DOHH2 (cell line): ENCODE data around the gene SPZ1.

Experiments
- H3F3A ChIP-seq: fragments of 200-600 bp; sonication (generic), shearing (Covaris generic); 2 replicates; pipeline ENCODE4 v1.6.0; 2016; ENCODE audit warnings: antibody characterized with exemption, mild to moderate bottlenecking; ENCODE audit not compliant: control insufficient read depth, insufficient read depth
- H3K27ac ChIP-seq: fragments of 200-600 bp; sonication (generic); 2 replicates; pipeline ENCODE4 v1.5.1; 2014; ENCODE audit warnings: low read depth, mild to moderate bottlenecking, low read length, moderate library complexity
- H3K27me3 ChIP-seq: fragments of 200-600 bp; sonication (generic); 2 replicates; pipeline ENCODE4 v1.6.1; 2014; ENCODE audit warnings: mild to moderate bottlenecking, low read length, mixed read lengths; ENCODE audit not compliant: control insufficient read depth
- H3K36me3 ChIP-seq: fragments of 200-600 bp; sonication (generic); 2 replicates; pipeline ENCODE4 v1.6.1; 2014; ENCODE audit warnings: mild to moderate bottlenecking, low read length, moderate library complexity, mixed read lengths; ENCODE audit not compliant: control insufficient read depth
- H3K4me1 ChIP-seq: fragments of 200-600 bp; sonication (generic); 2 replicates; pipeline ENCODE4 v1.6.1; 2014; ENCODE audit warnings: mild to moderate bottlenecking, low read length, mixed read lengths; ENCODE audit not compliant: control insufficient read depth
- H3K4me2 ChIP-seq: fragments of 200-600 bp; sonication (generic); 2 replicates; pipeline ENCODE4 v1.6.0; 2014; ENCODE audit warnings: mild to moderate bottlenecking, low read length, moderate library complexity
- H3K4me3 ChIP-seq: fragments of 200-600 bp; sonication (generic); 2 replicates; pipeline ENCODE4 v1.5.1; 2014; ENCODE audit warnings: mild to moderate bottlenecking, low read length, mixed read lengths
- H3K79me2 ChIP-seq: fragments of 200-600 bp; sonication (generic); 2 replicates; pipeline ENCODE4 v1.6.1; 2014; ENCODE audit warnings: mild to moderate bottlenecking, low read length, mixed read lengths; ENCODE audit not compliant: control insufficient read depth
- H3K9me2 ChIP-seq: fragments of 200-600 bp; sonication (generic); replicated peaks from 2 replicates; pipeline ENCODE4 v1.6.1; 2014; ENCODE audit warnings: mild to moderate bottlenecking, low read length, mixed read lengths; ENCODE audit not compliant: control insufficient read depth
- H3K9me3 ChIP-seq: fragments of 200-600 bp; sonication (generic); 2 replicates; pipeline ENCODE4 v1.6.1; 2014; ENCODE audit warnings: antibody characterized with exemption, low read length, mixed read lengths; ENCODE audit not compliant: control insufficient read depth, insufficient read depth
- H4K20me1 ChIP-seq: fragments of 200-600 bp; sonication (generic); 2 replicates; pipeline ENCODE4 v1.6.0; 2014; ENCODE audit warnings: low read depth, mild to moderate bottlenecking, antibody characterized with exemption, low read length, moderate library complexity; ENCODE audit not compliant: control insufficient read depth, insufficient read depth
- CTCF ChIP-seq: fragments of 200-600 bp; sonication (generic); IDR thresholded peaks from one replicate; pipeline ENCODE4 v1.5.1; 2014; ENCODE audit warnings: antibody characterized with exemption, mild to moderate bottlenecking, low read depth, low read length; ENCODE audit not compliant: poor library complexity, severe bottlenecking
- EZH2phosphoT487 ChIP-seq: fragments of 200-600 bp; sonication (generic); IDR thresholded peaks from 2 replicates; pipeline ENCODE4 v1.6.1; 2017; ENCODE audit warnings: borderline replicate concordance, mild to moderate bottlenecking, antibody characterized with exemption, low read length, moderate library complexity, mixed read lengths

SPZ1 gene

GRCh38 chr5:80318212-80318611, 1.6 kb upstream of the SPZ1 start:
- peaks cover 3% of the 10 kb centered on the region; the same call in 1 of the 2 replicates for H3K27me3 ChIP-seq
- no peaks in the 10 kb centered on the region for H3F3A ChIP-seq

GRCh38 chr5:80324912-80325311, 5.1 kb downstream of the SPZ1 start:
- no peak overlapping the region for H3K4me2 ChIP-seq
- H3K9me3 ChIP-seq, result no peaks in the 10 kb centered on the region
- no peaks in the 10 kb centered on the region for H3F3A ChIP-seq
- no peaks in the 10 kb centered on the region for H3K36me3 ChIP-seq
- H3K4me1 ChIP-seq, result no peaks in the 10 kb centered on the region
- H3K27ac ChIP-seq, result no peak overlapping the region
- TF ChIP-seq EZH2phosphoT487 (no peak), CTCF (no peak)
- H3K27me3 ChIP-seq, result peaks cover 3% of the 10 kb centered on the region; the same call in 1 of the 2 replicates
- H4K20me1 ChIP-seq, result no peaks in the 10 kb centered on the region
- H3K4me3 ChIP-seq, result no peak overlapping the region
- H3K9me2 ChIP-seq, result no peaks in the 10 kb centered on the region
- no peaks in the 10 kb centered on the region for H3K79me2 ChIP-seq

More at GRCh38 chr5:80318212-80318611, 1.6 kb upstream of the SPZ1 start:
- no peak for TF ChIP-seq EZH2phosphoT487
- no peak for TF ChIP-seq CTCF
- H3K4me1 ChIP-seq, result no peaks in the 10 kb centered on the region
- H4K20me1 ChIP-seq, result no peaks in the 10 kb centered on the region
- H3K9me2 ChIP-seq, result no peaks in the 10 kb centered on the region
- no peak overlapping the region for H3K4me2 ChIP-seq
- no peaks in the 10 kb centered on the region for H3K79me2 ChIP-seq
- H3K36me3 ChIP-seq, result no peaks in the 10 kb centered on the region
- no peak overlapping the region for H3K4me3 ChIP-seq
- H3K9me3 ChIP-seq, result no peaks in the 10 kb centered on the region
- H3K27ac ChIP-seq, result no peak overlapping the region

- Histone ChIP-seq H3K9me3 (no peaks in the 10 kb centered on the region), H3K9me2 (no peaks in the 10 kb centered on the region), H3K4me2 (no peak overlapping the region), H4K20me1 (no peaks in the 10 kb centered on the region), H3K4me1 (no peaks in the 10 kb centered on the region), H3K36me3 (no peaks in the 10 kb centered on the region), H3F3A (no peaks in the 10 kb centered on the region), H3K79me2 (no peaks in the 10 kb centered on the region), H3K27ac (no peak overlapping the region), H3K4me3 (no peak overlapping the region), H3K27me3 (peaks cover 1% of the 10 kb centered on the region; the same call in 1 of the 2 replicates)
- TF ChIP-seq EZH2phosphoT487, result no peak
- no peak for TF ChIP-seq CTCF
These were observed 6.7 kb downstream of the SPZ1 start for GRCh38 chr5:80326468-80326867.

- TF ChIP-seq EZH2phosphoT487, result no peak
- TF ChIP-seq CTCF, result no peak
These were observed 17.6 kb downstream of the SPZ1 start for GRCh38 chr5:80337379-80337778.

More at GRCh38 chr5:80337379-80337778, 17.6 kb downstream of the SPZ1 start:
- Histone ChIP-seq H3K9me3 (no peaks in the 10 kb centered on the region), H3K79me2 (no peaks in the 10 kb centered on the region), H4K20me1 (no peaks in the 10 kb centered on the region), H3K4me2 (no peak overlapping the region), H3K4me3 (no peak overlapping the region), H3K36me3 (no peaks in the 10 kb centered on the region), H3K9me2 (no peaks in the 10 kb centered on the region), H3F3A (no peaks in the 10 kb centered on the region), H3K4me1 (no peaks in the 10 kb centered on the region), H3K27ac (no peak overlapping the region), H3K27me3 (no peaks in the 10 kb centered on the region)
